WTC11 (cell line): ENCODE data around the gene TREML4. TPM values are rescaled to one million over a fixed set of nuclear protein-coding genes. Genes with fewer than 3 reads are reported as not detected.
A peak's percentile ranks its signal among the peaks of the same experiment; 100 is the strongest.

Experiments
- ATAC-seq: fragments of 200-7000 bp; cut with Tn5 transposase; 2 replicates; pipeline ENCODE4 v1.10.0; 2021; ENCODE audit warnings: mild to moderate bottlenecking, moderate library complexity
- CTCF ChIA-PET: fragments of 300-600 bp; sonication (Branson Sonifier 250); formaldehyde crosslinking; loops from one replicate; lab custom pipeline; 2021; ENCODE audit warnings: antibody characterized with exemption; lab: Charles Lee
- POLR2A ChIA-PET: fragments of 350-600 bp; sonication (Branson Sonifier 250); formaldehyde crosslinking; loops from one replicate; lab custom pipeline; 2021; ENCODE audit warnings: antibody characterized with exemption; lab: Charles Lee
- DNase-seq: peaks from one replicate; pipeline ENCODE4 v3.0.0; 2021; ENCODE audit warnings: low spot score
- H3K27ac Mint-ChIP-seq: 2 replicates; pipeline ENCODE4 v1.8.0; 2021; ENCODE audit warnings: mixed read lengths
- H3K27me3 Mint-ChIP-seq: 2 replicates; pipeline ENCODE4 v1.8.0; 2021; ENCODE audit warnings: low read depth, mild to moderate bottlenecking, moderate library complexity, mixed read lengths
- H3K36me3 Mint-ChIP-seq: 2 replicates; pipeline ENCODE4 v1.8.0; 2021; ENCODE audit warnings: mixed read lengths
- H3K4me1 Mint-ChIP-seq: 2 replicates; pipeline ENCODE4 v1.8.0; 2022; ENCODE audit warnings: mixed read lengths
- H3K4me3 Mint-ChIP-seq: 2 replicates; pipeline ENCODE4 v1.8.0; 2021; ENCODE audit warnings: mild to moderate bottlenecking, moderate library complexity, mixed read lengths
- H3K9me3 Mint-ChIP-seq: 2 replicates; pipeline ENCODE4 v1.8.0; 2021; ENCODE audit warnings: mixed read lengths
- AFF4 ChIP-seq: sonication (generic); formaldehyde crosslinking; IDR thresholded peaks from 2 replicates; pipeline ENCODE4 v1.8.1; 2023; ENCODE audit warnings: mild to moderate bottlenecking, missing genetic modification reagents, borderline replicate concordance
- CBFB ChIP-seq: sonication (generic); formaldehyde crosslinking; IDR thresholded peaks from 2 replicates; pipeline ENCODE4 v1.8.1; 2022; ENCODE audit warnings: mild to moderate bottlenecking, low read depth, missing genetic modification reagents
- CREM ChIP-seq: sonication (generic); formaldehyde crosslinking; IDR thresholded peaks from 2 replicates; pipeline ENCODE4 v1.8.1; 2022; ENCODE audit warnings: mild to moderate bottlenecking, missing genetic modification reagents, moderate library complexity
- ESRRA ChIP-seq: sonication (generic); formaldehyde crosslinking; IDR thresholded peaks from 2 replicates; pipeline ENCODE4 v1.8.1; 2022; ENCODE audit warnings: mild to moderate bottlenecking, missing genetic modification reagents, borderline replicate concordance
- GABPB1 ChIP-seq: sonication (generic); formaldehyde crosslinking; IDR thresholded peaks from 2 replicates; pipeline ENCODE4 v1.8.1; 2023; ENCODE audit warnings: mild to moderate bottlenecking, missing genetic modification reagents
- IRF1 ChIP-seq: sonication (generic); formaldehyde crosslinking; IDR thresholded peaks from 2 replicates; pipeline ENCODE4 v1.8.0; 2023; ENCODE audit warnings: missing genetic modification reagents
- JUN ChIP-seq: sonication (generic); formaldehyde crosslinking; IDR thresholded peaks from 2 replicates; pipeline ENCODE4 v1.8.0; 2023; ENCODE audit warnings: mild to moderate bottlenecking, missing genetic modification reagents
- KAT7 ChIP-seq: sonication (generic); formaldehyde crosslinking; IDR thresholded peaks from 2 replicates; pipeline ENCODE4 v1.8.1; 2023; ENCODE audit warnings: missing genetic modification reagents, mild to moderate bottlenecking, borderline replicate concordance
- SMAD3 ChIP-seq: sonication (generic); formaldehyde crosslinking; IDR thresholded peaks from 2 replicates; pipeline ENCODE4 v1.8.0; 2022; ENCODE audit warnings: missing genetic modification reagents, mild to moderate bottlenecking, borderline replicate concordance
- ZNF121 ChIP-seq: sonication (generic); formaldehyde crosslinking; IDR thresholded peaks from 2 replicates; pipeline ENCODE4 v1.8.0; 2023; ENCODE audit warnings: missing genetic modification reagents
- ZNF219 ChIP-seq: sonication (generic); formaldehyde crosslinking; IDR thresholded peaks from 2 replicates; pipeline ENCODE4 v1.8.0; 2023; ENCODE audit warnings: missing genetic modification reagents, mild to moderate bottlenecking, borderline replicate concordance
- ZNF281 ChIP-seq: sonication (generic); formaldehyde crosslinking; IDR thresholded peaks from 2 replicates; pipeline ENCODE4 v1.8.0; 2023; ENCODE audit warnings: mild to moderate bottlenecking, missing genetic modification reagents
- total RNA-seq: library from RNA; stranded (reverse); gene quantifications from 3 replicates; pipeline ENCODE4 v1.2.3, GENCODE V29; 2021
- TF ChIP-seq, protein P1 (sequence below): fragments of 250-450 bp; sonication (Bioruptor Pico); IDR thresholded peaks from 2 replicates; pipeline ENCODE4 v1.9.0; 2021; ENCODE audit warnings: mild to moderate bottlenecking, borderline replicate concordance
- TF ChIP-seq, protein P2 (sequence below): fragments of 250-450 bp; sonication (Bioruptor Pico); IDR thresholded peaks from 2 replicates; pipeline ENCODE4 v1.8.0; 2021; ENCODE audit warnings: mild to moderate bottlenecking

The TREML4 gene
- total RNA-seq, 1 experiment from 2014 or later = not detected

GRCh38 chr6:41200296-41200900, 27.8 kb upstream of the TREML4 start:
- H3K27ac Mint-ChIP-seq = no peak overlapping the region
- peak; percentile 70 for ATAC-seq
- CTCF ChIA-PET = interaction anchor here (0.6 to 2.4 kb wide), 7 partner anchors 9 to 376 kb away, joined by 3 to 28 read pairs (median 8); no protein-coding TSS in a partner anchor

More at GRCh38 chr6:41200296-41200900, 27.8 kb upstream of the TREML4 start:
- Mint-ChIP-seq H3K27me3 (peaks cover 4% of the 10 kb centered on the region), H3K4me3 (no peak overlapping the region), H3K9me3 (no peaks in the 10 kb centered on the region), H3K4me1 (peaks cover 26% of the 10 kb centered on the region), H3K36me3 (no peaks in the 10 kb centered on the region)
- POLR2A ChIA-PET = no interaction called here
- no peak for TF ChIP-seq CREM (CRISPR knock-in tag)
- TF ChIP-seq ZNF219 (CRISPR knock-in tag) = no peak
- no peak for TF ChIP-seq GABPB1 (CRISPR knock-in tag)
- TF ChIP-seq JUN (CRISPR knock-in tag) = no peak
- no peak for TF ChIP-seq ZNF281
- TF ChIP-seq KAT7 (CRISPR knock-in tag) = no peak
- TF ChIP-seq, protein P1, sequence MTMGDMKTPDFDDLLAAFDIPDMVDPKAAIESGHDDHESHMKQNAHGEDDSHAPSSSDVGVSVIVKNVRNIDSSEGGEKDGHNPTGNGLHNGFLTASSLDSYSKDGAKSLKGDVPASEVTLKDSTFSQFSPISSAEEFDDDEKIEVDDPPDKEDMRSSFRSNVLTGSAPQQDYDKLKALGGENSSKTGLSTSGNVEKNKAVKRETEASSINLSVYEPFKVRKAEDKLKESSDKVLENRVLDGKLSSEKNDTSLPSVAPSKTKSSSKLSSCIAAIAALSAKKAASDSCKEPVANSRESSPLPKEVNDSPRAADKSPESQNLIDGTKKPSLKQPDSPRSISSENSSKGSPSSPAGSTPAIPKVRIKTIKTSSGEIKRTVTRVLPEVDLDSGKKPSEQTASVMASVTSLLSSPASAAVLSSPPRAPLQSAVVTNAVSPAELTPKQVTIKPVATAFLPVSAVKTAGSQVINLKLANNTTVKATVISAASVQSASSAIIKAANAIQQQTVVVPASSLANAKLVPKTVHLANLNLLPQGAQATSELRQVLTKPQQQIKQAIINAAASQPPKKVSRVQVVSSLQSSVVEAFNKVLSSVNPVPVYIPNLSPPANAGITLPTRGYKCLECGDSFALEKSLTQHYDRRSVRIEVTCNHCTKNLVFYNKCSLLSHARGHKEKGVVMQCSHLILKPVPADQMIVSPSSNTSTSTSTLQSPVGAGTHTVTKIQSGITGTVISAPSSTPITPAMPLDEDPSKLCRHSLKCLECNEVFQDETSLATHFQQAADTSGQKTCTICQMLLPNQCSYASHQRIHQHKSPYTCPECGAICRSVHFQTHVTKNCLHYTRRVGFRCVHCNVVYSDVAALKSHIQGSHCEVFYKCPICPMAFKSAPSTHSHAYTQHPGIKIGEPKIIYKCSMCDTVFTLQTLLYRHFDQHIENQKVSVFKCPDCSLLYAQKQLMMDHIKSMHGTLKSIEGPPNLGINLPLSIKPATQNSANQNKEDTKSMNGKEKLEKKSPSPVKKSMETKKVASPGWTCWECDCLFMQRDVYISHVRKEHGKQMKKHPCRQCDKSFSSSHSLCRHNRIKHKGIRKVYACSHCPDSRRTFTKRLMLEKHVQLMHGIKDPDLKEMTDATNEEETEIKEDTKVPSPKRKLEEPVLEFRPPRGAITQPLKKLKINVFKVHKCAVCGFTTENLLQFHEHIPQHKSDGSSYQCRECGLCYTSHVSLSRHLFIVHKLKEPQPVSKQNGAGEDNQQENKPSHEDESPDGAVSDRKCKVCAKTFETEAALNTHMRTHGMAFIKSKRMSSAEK = no peak
- TF ChIP-seq ESRRA = no peak
- no peak for TF ChIP-seq CBFB (CRISPR knock-in tag)
- no peak for TF ChIP-seq SMAD3
- TF ChIP-seq IRF1 (CRISPR knock-in tag) = no peak
- TF ChIP-seq, protein P2, sequence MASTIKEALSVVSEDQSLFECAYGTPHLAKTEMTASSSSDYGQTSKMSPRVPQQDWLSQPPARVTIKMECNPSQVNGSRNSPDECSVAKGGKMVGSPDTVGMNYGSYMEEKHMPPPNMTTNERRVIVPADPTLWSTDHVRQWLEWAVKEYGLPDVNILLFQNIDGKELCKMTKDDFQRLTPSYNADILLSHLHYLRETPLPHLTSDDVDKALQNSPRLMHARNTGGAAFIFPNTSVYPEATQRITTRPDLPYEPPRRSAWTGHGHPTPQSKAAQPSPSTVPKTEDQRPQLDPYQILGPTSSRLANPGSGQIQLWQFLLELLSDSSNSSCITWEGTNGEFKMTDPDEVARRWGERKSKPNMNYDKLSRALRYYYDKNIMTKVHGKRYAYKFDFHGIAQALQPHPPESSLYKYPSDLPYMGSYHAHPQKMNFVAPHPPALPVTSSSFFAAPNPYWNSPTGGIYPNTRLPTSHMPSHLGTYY (CRISPR knock-in tag) = no peak
- TF ChIP-seq AFF4 (CRISPR knock-in tag) = no peak
- TF ChIP-seq ZNF121 (CRISPR knock-in tag) = no peak
- DNase-seq = no peak
